Upper lobe of left lung (tissue), 4 donors: ENCODE data around the gene ANKRD44.

Experiments used
- POLR2A ChIP-seq, 4 donors: fragments of 450-650 bp; IDR thresholded peaks; one replicate each; pipeline ENCODE4 v1.5.1; 2016 to 2017; ENCODE audit warnings: antibody characterized with exemption in 4 of 4, mild to moderate bottlenecking in 2 of 4
- POLR2AphosphoS5 ChIP-seq, 2 donors: sonication (generic); formaldehyde crosslinking; IDR thresholded peaks; one replicate each; pipeline ENCODE4 v1.5.1; 2017; ENCODE audit warnings: antibody characterized with exemption in 2 of 2
- TF ChIP-seq, protein P1 (sequence below), 6 experiments: fragments of 450-650 bp in 4 of 6; fragments of 200-600 bp in 2 of 6; sonication (generic) in 2 of 6; IDR thresholded peaks; one replicate each; pipeline ENCODE4 v1.5.1; 2016 to 2019; ENCODE audit warnings: antibody characterized with exemption in 6 of 6

GRCh38 chr2:197244349-197244748, 66.2 kb downstream of the ANKRD44 start:
- TF ChIP-seq, protein P1, sequence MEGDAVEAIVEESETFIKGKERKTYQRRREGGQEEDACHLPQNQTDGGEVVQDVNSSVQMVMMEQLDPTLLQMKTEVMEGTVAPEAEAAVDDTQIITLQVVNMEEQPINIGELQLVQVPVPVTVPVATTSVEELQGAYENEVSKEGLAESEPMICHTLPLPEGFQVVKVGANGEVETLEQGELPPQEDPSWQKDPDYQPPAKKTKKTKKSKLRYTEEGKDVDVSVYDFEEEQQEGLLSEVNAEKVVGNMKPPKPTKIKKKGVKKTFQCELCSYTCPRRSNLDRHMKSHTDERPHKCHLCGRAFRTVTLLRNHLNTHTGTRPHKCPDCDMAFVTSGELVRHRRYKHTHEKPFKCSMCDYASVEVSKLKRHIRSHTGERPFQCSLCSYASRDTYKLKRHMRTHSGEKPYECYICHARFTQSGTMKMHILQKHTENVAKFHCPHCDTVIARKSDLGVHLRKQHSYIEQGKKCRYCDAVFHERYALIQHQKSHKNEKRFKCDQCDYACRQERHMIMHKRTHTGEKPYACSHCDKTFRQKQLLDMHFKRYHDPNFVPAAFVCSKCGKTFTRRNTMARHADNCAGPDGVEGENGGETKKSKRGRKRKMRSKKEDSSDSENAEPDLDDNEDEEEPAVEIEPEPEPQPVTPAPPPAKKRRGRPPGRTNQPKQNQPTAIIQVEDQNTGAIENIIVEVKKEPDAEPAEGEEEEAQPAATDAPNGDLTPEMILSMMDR (IDR thresholded peaks at IDR 0.05) = no peak
- TF ChIP-seq POLR2A (IDR thresholded peaks at IDR 0.05) = no peak
- TF ChIP-seq POLR2AphosphoS5 (IDR thresholded peaks at IDR 0.05) = no peak
